Muscle of back (tissue), 11 donors: Measurements from ENCODE around the gene DUOX2. TPM values are rescaled to one million over a fixed set of nuclear protein-coding genes. Genes with fewer than 3 reads are reported as not detected.
"Not testable (repeated sequence)": the region's sequence is repeated elsewhere in the genome, so short reads cannot be mapped to it uniquely, and the experiment has no call there.

Experiments
- DNase-seq, 3 donors: peaks; one replicate each; pipeline versions ENCODE4 v3.0.0 to v3.0.0-alpha.2; 2013
- polyA plus RNA-seq, 10 donors: library from polyadenylated mRNA; unstranded; fragments of 120-200 nt; gene quantifications; one replicate each; pipeline ENCODE4 v1.2.1, GENCODE V29; 2013; ENCODE audit not compliant: insufficient read length in 10 of 10

Gene DUOX2
- polyA plus RNA-seq, 10 donors: 0.03 to 0.42 (median 0.19) TPM; not detected in 5

- DNase-seq: no peak
These were observed 6.4 kb upstream of the DUOX2 start for GRCh38 chr15:45120081-45120972.

- no peak for DNase-seq
These were observed 5.0 kb upstream of the DUOX2 start for GRCh38 chr15:45118996-45119395.

DNA sequence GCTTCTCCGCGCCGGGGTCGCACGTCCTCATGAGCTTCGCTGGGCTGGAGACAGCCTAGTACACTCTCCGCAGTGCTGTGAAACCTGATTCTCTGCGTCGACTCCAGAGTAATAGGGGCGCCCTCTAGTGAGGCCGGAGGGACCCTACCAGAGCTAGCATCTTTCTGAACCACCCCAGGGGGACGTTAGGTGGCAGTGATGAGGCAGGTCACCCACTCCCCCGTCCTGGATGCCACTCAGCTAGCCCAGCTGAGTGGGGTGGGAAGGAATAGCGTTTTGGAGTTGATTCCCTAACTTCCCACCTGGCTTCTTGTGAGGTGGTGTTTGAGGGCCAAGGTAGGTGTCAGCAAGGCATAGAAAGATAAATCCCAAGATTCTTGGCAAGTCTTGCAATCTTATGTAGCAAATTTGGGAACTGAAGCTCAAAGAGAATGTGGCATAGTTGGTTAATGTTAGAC is 4.2 kb upstream of the DUOX2 start:
- peak; percentile 85 to 93 (median 90) for DNase-seq

DNA sequence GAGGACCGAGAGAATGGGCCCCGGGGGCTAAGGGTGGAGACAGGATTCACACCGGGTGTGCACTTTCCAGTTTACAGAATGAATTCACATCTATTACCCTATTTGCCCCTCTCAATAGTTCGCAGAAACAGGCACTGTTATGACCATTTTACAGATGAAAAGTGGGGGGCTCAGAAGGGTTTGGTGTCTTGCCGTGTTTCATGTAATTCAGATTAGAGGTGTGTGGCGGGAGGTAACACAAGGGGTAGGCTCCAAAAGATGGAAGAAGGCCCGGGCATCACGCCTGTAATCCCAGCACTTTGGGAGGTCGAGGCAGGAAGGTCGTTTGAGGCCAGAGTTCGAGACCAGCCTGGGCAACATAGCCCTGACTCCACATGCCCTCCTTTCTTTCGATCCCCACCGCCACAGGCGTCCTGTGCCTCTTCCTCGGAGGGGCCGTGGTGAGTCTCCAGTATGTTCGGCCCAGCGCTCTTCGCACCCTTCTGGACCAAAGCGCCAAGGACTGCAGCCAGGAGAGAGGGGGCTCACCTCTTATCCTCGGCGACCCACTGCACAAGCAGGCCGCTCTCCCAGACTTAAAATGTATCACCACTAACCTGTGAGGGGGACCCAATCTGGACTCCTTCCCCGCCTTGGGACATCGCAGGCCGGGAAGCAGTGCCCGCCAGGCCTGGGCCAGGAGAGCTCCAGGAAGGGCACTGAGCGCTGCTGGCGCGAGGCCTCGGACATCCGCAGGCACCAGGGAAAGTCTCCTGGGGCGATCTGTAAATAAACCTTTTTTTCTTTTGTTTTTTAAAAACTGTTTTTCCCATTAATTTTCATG is 3.5 kb upstream of the DUOX2 start:
- no peak for DNase-seq

DNA sequence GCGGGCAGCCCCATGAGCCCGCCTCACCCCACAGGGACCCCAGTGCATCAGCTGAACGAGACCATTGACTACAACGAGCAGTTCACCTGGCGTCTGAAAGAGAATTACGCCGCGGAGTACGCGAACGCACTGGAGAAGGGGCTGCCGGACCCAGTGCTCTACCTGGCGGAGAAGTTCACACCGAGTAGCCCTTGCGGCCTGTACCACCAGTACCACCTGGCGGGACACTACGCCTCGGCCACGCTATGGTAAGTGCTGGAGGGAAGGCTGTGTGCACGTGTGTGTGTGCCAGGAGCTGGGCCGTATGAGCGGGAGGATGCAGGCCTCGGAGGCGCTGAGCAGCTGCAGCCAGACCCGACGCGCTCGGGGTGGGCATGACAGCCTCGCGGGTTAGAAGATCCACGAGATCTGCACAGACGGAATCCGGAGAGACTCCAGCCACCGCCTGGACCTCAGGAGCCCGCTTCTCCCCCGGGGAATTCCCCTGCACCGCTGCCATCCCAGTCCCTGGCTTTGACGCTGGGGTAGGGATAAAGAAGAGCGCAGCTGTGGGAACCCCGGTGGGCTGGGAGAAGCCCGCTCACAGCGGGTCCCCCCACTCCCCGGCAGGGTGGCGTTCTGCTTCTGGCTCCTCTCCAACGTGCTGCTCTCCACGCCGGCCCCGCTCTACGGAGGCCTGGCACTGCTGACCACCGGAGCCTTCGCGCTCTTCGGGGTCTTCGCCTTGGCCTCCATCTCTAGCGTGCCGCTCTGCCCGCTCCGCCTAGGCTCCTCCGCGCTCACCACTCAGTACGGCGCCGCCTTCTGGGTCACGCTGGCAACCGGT is 2.7 kb upstream of the DUOX2 start:
- peak in 1 of 3 donors; percentile 28 for DNase-seq

DNA sequence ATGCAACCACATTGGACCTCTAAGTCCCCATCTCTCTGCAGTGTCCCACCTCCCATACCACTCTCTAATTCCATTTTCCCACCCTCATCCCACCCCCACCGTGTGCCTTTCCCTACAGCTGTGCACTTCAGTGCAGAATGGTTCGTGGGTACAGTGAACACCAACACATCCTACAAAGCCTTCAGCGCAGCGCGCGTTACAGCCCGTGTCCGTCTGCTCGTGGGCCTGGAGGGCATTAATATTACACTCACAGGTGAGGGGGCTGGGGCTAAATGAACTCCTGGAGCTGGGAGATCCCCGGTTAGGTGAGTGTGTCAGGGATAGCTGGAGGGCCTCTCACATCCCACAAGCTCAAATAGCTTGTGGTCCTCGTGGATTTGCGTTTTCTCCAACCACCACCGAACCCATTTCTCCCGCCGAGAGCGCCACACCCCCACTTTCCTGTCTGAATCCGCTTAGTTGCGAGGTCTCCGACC is 2.1 kb upstream of the DUOX2 start:
- DNase-seq: no peak

DNA sequence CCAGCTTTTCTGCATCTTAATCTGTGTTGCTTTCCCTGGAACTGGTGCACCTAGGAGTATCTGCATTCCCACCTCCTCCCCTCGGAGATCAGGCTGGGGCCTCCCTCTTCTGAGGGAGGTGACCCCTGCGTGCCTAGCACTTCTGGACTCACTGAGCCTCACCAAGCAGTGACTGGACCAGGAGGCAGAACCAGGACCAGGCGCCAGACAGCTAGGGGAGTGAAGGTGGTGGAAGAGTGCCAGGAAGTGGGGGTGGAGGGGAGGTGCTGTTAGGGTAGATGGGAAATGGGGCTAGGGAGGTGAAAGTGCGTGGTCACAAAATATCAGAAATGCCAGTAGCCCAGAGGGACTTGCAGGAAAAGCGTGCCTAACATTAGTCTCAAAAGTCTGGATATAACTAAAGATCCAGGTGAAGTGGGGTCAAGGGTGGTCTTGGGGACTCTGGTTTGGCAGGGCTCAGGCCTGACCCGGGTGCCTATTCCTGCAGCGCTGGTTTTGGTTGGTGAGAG is 1.4 kb upstream of the DUOX2 start:
- DNase-seq: no peak

DNA sequence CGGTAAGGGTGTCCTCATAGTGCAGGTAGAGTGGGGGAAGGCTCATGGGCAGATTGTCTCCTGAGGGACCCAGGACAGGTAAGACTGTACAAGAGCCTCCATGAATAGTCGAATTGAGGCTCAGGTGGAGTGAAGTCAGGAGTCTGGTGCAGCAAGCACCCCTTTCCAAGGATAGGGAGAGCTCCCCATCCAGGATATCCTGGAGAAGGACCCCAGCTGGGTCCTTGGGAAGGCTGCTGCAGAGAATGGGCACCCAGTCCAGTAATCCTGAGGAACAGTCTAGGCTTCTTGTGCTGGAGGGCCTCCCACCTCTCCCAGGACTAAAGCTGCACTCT is 746 bp upstream of the DUOX2 start:
- no peak for DNase-seq

GRCh38 chr15:45113380-45113990 is 487 bp downstream of the DUOX2 start:
- no peak for DNase-seq

GRCh38 chr15:45112591-45113379 is 1.2 kb downstream of the DUOX2 start:
- peak in 1 of 3 donors; percentile 31 for DNase-seq

- no peak for DNase-seq
These were observed 1.8 kb downstream of the DUOX2 start for GRCh38 chr15:45112143-45112590.

GRCh38 chr15:45111390-45112142 is 2.4 kb downstream of the DUOX2 start:
- DNase-seq: no peak

- DNase-seq: no peak
These were observed 3.6 kb downstream of the DUOX2 start for GRCh38 chr15:45110256-45110820.

DNA sequence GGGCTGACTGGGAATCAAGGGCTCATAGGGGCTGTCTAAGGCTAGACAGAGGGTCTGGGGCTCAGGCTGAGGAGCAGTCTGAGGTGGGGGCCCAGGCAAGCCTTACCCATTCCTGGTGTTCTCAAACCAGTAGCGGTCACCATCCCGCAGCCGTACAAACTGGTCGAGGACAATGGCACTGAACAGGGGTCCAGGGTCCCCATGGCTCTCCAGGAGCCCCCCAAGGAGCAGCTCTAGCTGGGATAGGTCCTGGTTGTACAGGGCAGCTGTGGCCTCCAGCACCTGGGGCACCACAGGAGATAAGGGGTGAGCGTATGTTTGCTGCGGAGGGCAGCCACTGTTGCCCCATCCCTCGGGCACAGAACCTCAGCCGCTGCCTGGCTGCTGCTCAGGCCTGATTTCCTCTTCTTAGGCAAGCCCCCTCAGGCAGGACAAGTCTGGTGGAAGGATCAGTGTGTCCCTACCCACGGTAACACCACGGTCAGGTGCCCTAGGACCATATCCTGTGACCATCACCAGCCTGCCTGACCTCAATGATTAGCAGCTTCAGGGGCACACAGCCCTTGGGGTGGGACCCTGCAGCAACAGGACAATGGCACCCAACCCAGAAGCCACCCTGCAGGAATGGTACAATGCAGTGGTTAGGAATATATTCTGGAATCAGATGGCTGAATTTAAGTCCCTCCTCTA is 5.9 kb downstream of the DUOX2 start:
- no peak for DNase-seq

DNA sequence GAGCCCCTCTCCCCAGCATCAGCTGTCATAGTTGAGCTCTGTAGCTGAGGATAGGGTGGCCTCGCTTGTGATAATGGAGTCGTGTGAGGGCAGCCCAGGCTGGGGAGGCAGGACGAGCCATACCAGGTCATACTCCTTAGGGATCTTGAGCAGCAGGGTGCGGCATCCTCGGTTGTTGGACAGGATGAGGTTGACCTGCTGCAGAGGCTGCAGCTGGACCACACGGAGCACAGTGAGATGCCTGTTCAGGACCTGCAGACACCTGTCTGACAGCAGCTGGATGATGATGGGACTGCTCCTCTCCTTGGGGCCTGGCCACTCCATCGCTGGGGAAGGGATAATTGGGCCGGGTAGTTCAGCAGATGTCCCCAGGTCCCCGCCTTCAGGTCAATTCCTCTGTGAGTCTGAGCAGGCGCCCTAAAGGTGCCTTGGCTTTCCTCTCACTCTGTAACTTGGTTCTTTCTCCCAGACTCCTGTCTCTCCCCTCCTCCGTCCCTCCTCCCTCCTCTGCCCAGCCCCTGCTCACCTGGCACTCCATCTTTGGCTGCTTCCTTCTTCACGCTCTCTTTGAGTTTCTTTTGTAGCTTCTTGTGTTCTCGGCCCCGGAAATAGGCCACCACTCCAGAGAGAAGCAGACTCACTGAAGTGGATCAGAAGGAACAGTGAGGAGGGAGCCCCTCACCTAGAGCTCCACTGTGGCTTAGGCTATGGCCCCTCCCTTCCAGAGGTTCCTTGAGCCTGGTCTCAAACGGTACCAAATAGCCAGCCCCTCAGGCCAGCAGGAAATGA is 7.8 kb downstream of the DUOX2 start:
- DNase-seq: no peak

GRCh38 chr15:45105586-45105985 is 8.4 kb downstream of the DUOX2 start:
- DNase-seq: no peak

GRCh38 chr15:45104170-45104569 is 9.8 kb downstream of the DUOX2 start:
- not testable (repeated sequence) for DNase-seq

DNA sequence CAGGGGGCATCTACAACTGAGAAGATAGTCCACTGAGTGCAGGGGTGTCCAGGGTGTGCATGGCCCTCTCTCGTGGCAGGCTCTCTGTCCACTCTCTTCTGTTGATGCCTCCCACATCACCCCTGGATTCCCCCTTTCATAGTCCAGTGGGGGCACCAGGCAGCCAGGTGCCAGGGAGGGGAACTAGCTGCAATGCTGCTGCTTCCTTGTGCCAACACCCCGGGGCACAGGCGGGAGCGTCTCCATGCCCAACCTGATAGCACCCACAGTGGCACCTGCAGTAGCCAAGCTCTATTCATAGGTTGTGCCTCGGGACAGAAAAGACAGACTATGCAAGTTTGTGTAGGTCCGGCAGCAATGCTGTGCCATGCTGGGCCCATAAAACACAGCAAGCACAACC is 11.7 kb downstream of the DUOX2 start:
- DNase-seq: no peak
